Myocyte (in vitro differentiated cells): ENCODE data around the gene THNSL1. TPM values are rescaled to one million over a fixed set of nuclear protein-coding genes. Genes with fewer than 3 reads are reported as not detected.
A peak's percentile ranks its signal among the peaks of the same experiment; 100 is the strongest.

ENCODE experiments used
- DNase-seq: peaks from one replicate; pipeline ENCODE4 v3.0.0-alpha.2; 2012; ENCODE audit warnings: low read depth
- total RNA-seq: library from RNA; depleted of rRNA; stranded (reverse); fragments of >200 nt; gene quantifications from 2 replicates; pipeline ENCODE4 v1.2.3, GENCODE V29; 2014

THNSL1 gene
- total RNA-seq, 1 donor from 2014 or later = 5.4 TPM

- no peak for DNase-seq
These were observed 35.6 kb downstream of the THNSL1 start for GRCh38 chr10:25052012-25052411.

GRCh38 chr10:25056726-25057125 is 40.3 kb downstream of the THNSL1 start:
- no peak for DNase-seq

GRCh38 chr10:25057886-25058285 is 41.5 kb downstream of the THNSL1 start:
- DNase-seq = no peak

GRCh38 chr10:25059990-25060389 is 43.6 kb downstream of the THNSL1 start:
- DNase-seq = peak; percentile 64

- no peak for DNase-seq
These were observed 44.7 kb downstream of the THNSL1 start for GRCh38 chr10:25061125-25061524.

- no peak for DNase-seq
These were observed 45.5 kb downstream of the THNSL1 start for GRCh38 chr10:25061711-25062449.

- no peak for DNase-seq
These were observed 46.7 kb downstream of the THNSL1 start for GRCh38 chr10:25063157-25063556.

GRCh38 chr10:25063644-25064043 is 47.2 kb downstream of the THNSL1 start:
- no peak for DNase-seq

- no peak for DNase-seq
These were observed 48.0 kb downstream of the THNSL1 start for GRCh38 chr10:25064401-25064800.

GRCh38 chr10:25065761-25066476 is 49.5 kb downstream of the THNSL1 start:
- no peak for DNase-seq

- no peak for DNase-seq
These were observed 52.0 kb downstream of the THNSL1 start for GRCh38 chr10:25068152-25069058.

GRCh38 chr10:25071227-25071626 is 54.8 kb downstream of the THNSL1 start:
- no peak for DNase-seq

- DNase-seq = no peak
These were observed 56.4 kb downstream of the THNSL1 start for GRCh38 chr10:25072786-25073185.

GRCh38 chr10:25075825-25076224 is 59.4 kb downstream of the THNSL1 start:
- DNase-seq = no peak

Other genes with a start within 250 kb of the THNSL1 start
- 0.29 and 0.52 TPM in 2 replicates for gene PRTFDC1, start 64.0 kb upstream of the THNSL1 start, total RNA-seq
- not detected in 2 replicates for gene ENKUR, start 454 bp upstream of the THNSL1 start, total RNA-seq
- gene GPR158, start 158.4 kb downstream of the THNSL1 start, total RNA-seq = 1.8 and 2.2 TPM in 2 replicates